ENCODE data around the gene SUN5.

Gene SUN5

GRCh38 chr20:33020278-33021161, 16.3 kb upstream of the SUN5 start:
- no peak for TF ChIP-seq CTCF (IDR thresholded peaks at IDR 0.05; ENCODE audit: low read depth, low read length)
- no peak for DNase-seq (ENCODE audit: low read depth in 2 of 2)
- H3K4me3 ChIP-seq (replicated peaks in 1 of 2; ENCODE audit: low read depth in 2 of 2, low read length in 2 of 2) = no peak overlapping the region

- TF ChIP-seq CTCF (IDR thresholded peaks at IDR 0.05; ENCODE audit: low read depth, low read length) = no peak
- no peak for DNase-seq (ENCODE audit: low read depth in 2 of 2)
- H3K4me3 ChIP-seq (replicated peaks in 1 of 2; ENCODE audit: low read depth in 2 of 2, low read length in 2 of 2) = no peak overlapping the region
Measured at GRCh38 chr20:33019465-33020277, 15.4 kb upstream of the SUN5 start.

GRCh38 chr20:33018169-33018931, 14.1 kb upstream of the SUN5 start:
- no peak for DNase-seq (ENCODE audit: low read depth in 2 of 2)

GRCh38 chr20:33017542-33017941, 13.3 kb upstream of the SUN5 start:
- TF ChIP-seq CTCF (IDR thresholded peaks at IDR 0.05; ENCODE audit: low read depth, low read length) = no peak
- H3K4me3 ChIP-seq (replicated peaks in 1 of 2; ENCODE audit: low read depth in 2 of 2, low read length in 2 of 2) = no peak overlapping the region
- DNase-seq (ENCODE audit: low read depth in 2 of 2) = no peak

More at GRCh38 chr20:33018169-33018931, 14.1 kb upstream of the SUN5 start:
- no peak for TF ChIP-seq CTCF (IDR thresholded peaks at IDR 0.05; ENCODE audit: low read depth, low read length)
- H3K4me3 ChIP-seq (replicated peaks in 1 of 2; ENCODE audit: low read depth in 2 of 2, low read length in 2 of 2) = no peak overlapping the region

- no peak for DNase-seq (ENCODE audit: low read depth in 2 of 2)
- no peak overlapping the region for H3K4me3 ChIP-seq (replicated peaks in 1 of 2; ENCODE audit: low read depth in 2 of 2, low read length in 2 of 2)
- TF ChIP-seq CTCF (IDR thresholded peaks at IDR 0.05; ENCODE audit: low read depth, low read length) = no peak
Measured at GRCh38 chr20:33016581-33017109, 12.4 kb upstream of the SUN5 start.
